GM21786 (cell line): ENCODE data around the gene MYH11.
"Not testable (repeated sequence)": the region's sequence is repeated elsewhere in the genome, so short reads cannot be mapped to it uniquely, and the experiment has no call there.

Experiments
- ATAC-seq: cut with Tn5 transposase; IDR thresholded peaks from one replicate; pipeline ENCODE4 v1.9.1; 2021; ENCODE audit not compliant: unreplicated experiment

Gene MYH11

GRCh38 chr16:15757077-15757386, 99.8 kb downstream of the MYH11 start:
- ATAC-seq = no peak

- no peak for ATAC-seq
These were observed 101.8 kb downstream of the MYH11 start for GRCh38 chr16:15754821-15755534.

GRCh38 chr16:15752717-15753488, 103.9 kb downstream of the MYH11 start:
- ATAC-seq = no peak

GRCh38 chr16:15751940-15752339, 104.9 kb downstream of the MYH11 start:
- no peak for ATAC-seq

- no peak for ATAC-seq
These were observed 106.8 kb downstream of the MYH11 start for GRCh38 chr16:15749985-15750384.

- no peak for ATAC-seq
These were observed 107.5 kb downstream of the MYH11 start for GRCh38 chr16:15749371-15749770.

- ATAC-seq = no peak
These were observed 108.2 kb downstream of the MYH11 start for GRCh38 chr16:15748654-15749053.

- ATAC-seq = no peak
These were observed 108.9 kb downstream of the MYH11 start for GRCh38 chr16:15747937-15748336.

- ATAC-seq = no peak
These were observed 110.5 kb downstream of the MYH11 start for GRCh38 chr16:15746332-15746731.

GRCh38 chr16:15743657-15744056, 113.2 kb downstream of the MYH11 start:
- ATAC-seq = no peak

- ATAC-seq = no peak
These were observed 114.1 kb downstream of the MYH11 start for GRCh38 chr16:15742716-15743115.

GRCh38 chr16:15741207-15741871, 115.5 kb downstream of the MYH11 start:
- ATAC-seq = no peak

- ATAC-seq = no peak
These were observed 116.9 kb downstream of the MYH11 start for GRCh38 chr16:15739950-15740349.

GRCh38 chr16:15739464-15739863, 117.4 kb downstream of the MYH11 start:
- no peak for ATAC-seq

GRCh38 chr16:15737140-15737644, 119.6 kb downstream of the MYH11 start:
- no peak for ATAC-seq

- ATAC-seq = no peak
These were observed 120.3 kb downstream of the MYH11 start for GRCh38 chr16:15736529-15736928.

GRCh38 chr16:15735610-15736009, 121.2 kb downstream of the MYH11 start:
- ATAC-seq = no peak

GRCh38 chr16:15732416-15732815, 124.4 kb downstream of the MYH11 start:
- no peak for ATAC-seq

GRCh38 chr16:15729152-15729551, 127.7 kb downstream of the MYH11 start:
- ATAC-seq = no peak

- not testable (repeated sequence) for ATAC-seq
These were observed 129.1 kb downstream of the MYH11 start for GRCh38 chr16:15727697-15728096.

GRCh38 chr16:15726715-15727114, 130.1 kb downstream of the MYH11 start:
- no peak for ATAC-seq
